HG03520 (cell line): Measurements from ENCODE around the gene FIS1.
"Not testable (repeated sequence)": the region's sequence is repeated elsewhere in the genome, so short reads cannot be mapped to it uniquely, and the experiment has no call there.

Experiments used
- ATAC-seq: cut with Tn5 transposase; IDR thresholded peaks from one replicate; pipeline ENCODE4 v1.9.1; 2021; ENCODE audit warnings: mild to moderate bottlenecking, moderate library complexity; ENCODE audit not compliant: unreplicated experiment

The FIS1 gene

GRCh38 chr7:101206665-101207042 is 38.2 kb downstream of the FIS1 start:
- no peak for ATAC-seq

GRCh38 chr7:101205901-101206664 is 38.8 kb downstream of the FIS1 start:
- no peak for ATAC-seq

GRCh38 chr7:101203740-101204738 is 40.8 kb downstream of the FIS1 start:
- not testable (repeated sequence) for ATAC-seq

GRCh38 chr7:101202603-101202918 is 42.3 kb downstream of the FIS1 start:
- no peak for ATAC-seq

- ATAC-seq = no peak
Observed at GRCh38 chr7:101201695-101202602, 42.9 kb downstream of the FIS1 start.

GRCh38 chr7:101200862-101201599 is 43.9 kb downstream of the FIS1 start, which contains the start of gene MOGAT3:
Gene MOGAT3, minus strand, starts transcription at chr7:101201036. Its CDS starts 182 bp downstream, at chr7:101200854.
- ATAC-seq = no peak

GRCh38 chr7:101200504-101200861 is 44.4 kb downstream of the FIS1 start:
- ATAC-seq = no peak

GRCh38 chr7:101199522-101199921 is 45.4 kb downstream of the FIS1 start:
- ATAC-seq = not testable (repeated sequence)

GRCh38 chr7:101198476-101198875 is 46.4 kb downstream of the FIS1 start:
- no peak for ATAC-seq

- no peak for ATAC-seq
Observed at GRCh38 chr7:101197991-101198390, 46.9 kb downstream of the FIS1 start.

GRCh38 chr7:101195884-101196283 is 49.0 kb downstream of the FIS1 start:
- no peak for ATAC-seq
